SIG-M5 (cell line): ENCODE measurements around the gene ADAM19.

Experiments used
- DNase-seq: peaks from one replicate; lab custom pipeline; 2025; lab: John Stamatoyannopoulos, UW

The ADAM19 gene

GRCh38 chr5:157562111-157562581, 13.4 kb downstream of the ADAM19 start:
- DNase-seq = no peak

- no peak for DNase-seq
These were observed 14.5 kb downstream of the ADAM19 start for GRCh38 chr5:157561110-157561509.

- no peak for DNase-seq
These were observed 16.3 kb downstream of the ADAM19 start for GRCh38 chr5:157559301-157559700.

- DNase-seq = no peak
These were observed 16.9 kb downstream of the ADAM19 start for GRCh38 chr5:157558681-157559080.

- no peak for DNase-seq
These were observed 17.5 kb downstream of the ADAM19 start for GRCh38 chr5:157558041-157558595.

- no peak for DNase-seq
These were observed 18.8 kb downstream of the ADAM19 start for GRCh38 chr5:157556615-157557418.

GRCh38 chr5:157555037-157555640, 20.4 kb downstream of the ADAM19 start:
- DNase-seq = no peak

GRCh38 chr5:157554179-157555036, 21.2 kb downstream of the ADAM19 start:
- DNase-seq = no peak

GRCh38 chr5:157552650-157553049, 22.9 kb downstream of the ADAM19 start:
- DNase-seq = no peak

- no peak for DNase-seq
These were observed 24.9 kb downstream of the ADAM19 start for GRCh38 chr5:157550663-157551062.

- no peak for DNase-seq
These were observed 25.5 kb downstream of the ADAM19 start for GRCh38 chr5:157549954-157550549.

GRCh38 chr5:157549283-157549629, 26.3 kb downstream of the ADAM19 start:
- no peak for DNase-seq

- DNase-seq = no peak
These were observed 26.9 kb downstream of the ADAM19 start for GRCh38 chr5:157548513-157549282.

- DNase-seq = no peak
These were observed 27.5 kb downstream of the ADAM19 start for GRCh38 chr5:157547941-157548512.

GRCh38 chr5:157546456-157547100, 29.0 kb downstream of the ADAM19 start:
- no peak for DNase-seq

- no peak for DNase-seq
These were observed 29.8 kb downstream of the ADAM19 start for GRCh38 chr5:157545610-157546310.

GRCh38 chr5:157544623-157544989, 31.0 kb downstream of the ADAM19 start:
- no peak for DNase-seq

GRCh38 chr5:157543825-157544622, 31.6 kb downstream of the ADAM19 start:
- no peak for DNase-seq
